ENCODE data around the gene NUDT1. TPM values are rescaled to one million over a fixed set of nuclear protein-coding genes. Genes with fewer than 3 reads are reported as not detected.

NUDT1 gene
- 403 TPM for polyA plus RNA-seq (2012; ENCODE audit: insufficient read depth, insufficient read length)

- peak; percentile 41 for DNase-seq (ENCODE audit: low read depth, low spot score)
- peak within 1 kb of the TSS; percentile 66 for H3K4me3 ChIP-seq (ENCODE audit: low read length)
Observed at GRCh38 chr7:2241580-2242540, at the start of gene NUDT1, which contains the start of gene MRM2. TSS of gene NUDT1 (plus strand) at chr7:2242226. CDS start at chr7:2244575, 2,349 bp downstream. TSS of gene MRM2 (minus strand) at chr7:2242205. CDS start at chr7:2242169, 36 bp downstream.

- DNase-seq (ENCODE audit: low read depth, low spot score) = no peak
- no peak overlapping the region for H3K4me3 ChIP-seq (ENCODE audit: low read length)
Observed at GRCh38 chr7:2192831-2193534, 49.0 kb upstream of the NUDT1 start.

- DNase-seq (ENCODE audit: low read depth, low spot score) = no peak
- H3K4me3 ChIP-seq (ENCODE audit: low read length) = no peak overlapping the region
Observed at GRCh38 chr7:2193575-2194305, 48.3 kb upstream of the NUDT1 start.

GRCh38 chr7:2195400-2196246, 46.4 kb upstream of the NUDT1 start:
- H3K4me3 ChIP-seq (ENCODE audit: low read length) = no peak overlapping the region
- DNase-seq (ENCODE audit: low read depth, low spot score) = no peak

- no peak for DNase-seq (ENCODE audit: low read depth, low spot score)
- H3K4me3 ChIP-seq (ENCODE audit: low read length) = no peak overlapping the region
Observed at GRCh38 chr7:2196381-2197378, 45.3 kb upstream of the NUDT1 start.

GRCh38 chr7:2197436-2198155, 44.4 kb upstream of the NUDT1 start:
- no peak for DNase-seq (ENCODE audit: low read depth, low spot score)
- no peak overlapping the region for H3K4me3 ChIP-seq (ENCODE audit: low read length)

GRCh38 chr7:2198206-2198605, 43.8 kb upstream of the NUDT1 start:
- DNase-seq (ENCODE audit: low read depth, low spot score) = no peak
- H3K4me3 ChIP-seq (ENCODE audit: low read length) = no peak overlapping the region

- DNase-seq (ENCODE audit: low read depth, low spot score) = no peak
- no peak overlapping the region for H3K4me3 ChIP-seq (ENCODE audit: low read length)
Observed at GRCh38 chr7:2198760-2199159, 43.3 kb upstream of the NUDT1 start.

- no peak for DNase-seq (ENCODE audit: low read depth, low spot score)
- no peak overlapping the region for H3K4me3 ChIP-seq (ENCODE audit: low read length)
Observed at GRCh38 chr7:2199528-2199927, 42.5 kb upstream of the NUDT1 start.

GRCh38 chr7:2199956-2200583, 42.0 kb upstream of the NUDT1 start:
- DNase-seq (ENCODE audit: low read depth, low spot score) = no peak
- no peak overlapping the region for H3K4me3 ChIP-seq (ENCODE audit: low read length)

- DNase-seq (ENCODE audit: low read depth, low spot score) = no peak
- H3K4me3 ChIP-seq (ENCODE audit: low read length) = no peak overlapping the region
Observed at GRCh38 chr7:2200584-2200980, 41.4 kb upstream of the NUDT1 start.

- no peak for DNase-seq (ENCODE audit: low read depth, low spot score)
- no peak overlapping the region for H3K4me3 ChIP-seq (ENCODE audit: low read length)
Observed at GRCh38 chr7:2201128-2201527, 40.9 kb upstream of the NUDT1 start.

GRCh38 chr7:2201686-2202360, 40.2 kb upstream of the NUDT1 start:
- DNase-seq (ENCODE audit: low read depth, low spot score) = no peak
- no peak overlapping the region for H3K4me3 ChIP-seq (ENCODE audit: low read length)

- no peak for DNase-seq (ENCODE audit: low read depth, low spot score)
- no peak overlapping the region for H3K4me3 ChIP-seq (ENCODE audit: low read length)
Observed at GRCh38 chr7:2202361-2202761, 39.7 kb upstream of the NUDT1 start.

GRCh38 chr7:2202901-2203765, 38.9 kb upstream of the NUDT1 start:
- DNase-seq (ENCODE audit: low read depth, low spot score) = no peak

More at GRCh38 chr7:2202901-2203765, 38.9 kb upstream of the NUDT1 start:
- no peak overlapping the region for H3K4me3 ChIP-seq (ENCODE audit: low read length)
